Activated CD8-positive, alpha-beta memory T cell treated with anti-CD3 and anti-CD28 coated beads, Interleukin-2, amount 10 ng/mL, durations not matched to agents 7 days and 5 days (primary cell): Measurements from ENCODE around the gene LCORL. TPM values are rescaled to one million over a fixed set of nuclear protein-coding genes. Genes with fewer than 3 reads are reported as not detected.
"Not testable (repeated sequence)": the region's sequence is repeated elsewhere in the genome, so short reads cannot be mapped to it uniquely, and the experiment has no call there.

Experiments used
- ATAC-seq: fragments of 150-1000 bp; cut with Tn5 transposase; one replicate; pipeline ENCODE4 v1.10.0; 2021; ENCODE audit warnings: moderate library complexity
- CTCF ChIA-PET: fragments of 350-600 bp; sonication (Branson Sonifier 250); formaldehyde crosslinking; loops from one replicate; lab custom pipeline; 2021; ENCODE audit warnings: antibody characterized with exemption; lab: Charles Lee
- DNase-seq: peaks from one replicate; pipeline ENCODE4 v3.0.0-alpha.2; 2020
- H3K27ac Mint-ChIP-seq: one replicate; pipeline ENCODE4 v1.8.0; 2021; ENCODE audit warnings: mild to moderate bottlenecking, mixed read lengths
- H3K27me3 Mint-ChIP-seq: one replicate; pipeline ENCODE4 v1.8.0; 2021; ENCODE audit warnings: mixed read lengths
- H3K36me3 Mint-ChIP-seq: one replicate; pipeline ENCODE4 v1.8.0; 2021; ENCODE audit warnings: mild to moderate bottlenecking, mixed read lengths
- H3K4me1 Mint-ChIP-seq: one replicate; pipeline ENCODE4 v1.8.0; 2021; ENCODE audit warnings: mixed read lengths
- H3K4me3 Mint-ChIP-seq: one replicate; pipeline ENCODE4 v1.8.0; 2021; ENCODE audit warnings: mild to moderate bottlenecking, moderate library complexity, mixed read lengths
- H3K9me3 Mint-ChIP-seq: one replicate; pipeline ENCODE4 v1.8.0; 2022; ENCODE audit warnings: low read depth, mixed read lengths
- total RNA-seq, 2 experiments: library from RNA; stranded (reverse); gene quantifications; one replicate each; pipeline ENCODE4 v1.2.3, GENCODE V29; 2021

The LCORL gene
- total RNA-seq, 2 experiments from 2014 or later: 13.8 to 20.9 TPM

- Mint-ChIP-seq H3K27ac (no peak overlapping the region), H3K4me1 (no peaks in the 10 kb centered on the region), H3K9me3 (no peaks in the 10 kb centered on the region), H3K4me3 (no peak overlapping the region), H3K27me3 (peaks cover 23% of the 10 kb centered on the region), H3K36me3 (no peaks in the 10 kb centered on the region)
- no peak for DNase-seq
- no peak for ATAC-seq
- CTCF ChIA-PET: no interaction called here
Measured at GRCh38 chr4:18039113-18039512, 17.6 kb upstream of the LCORL start.

GRCh38 chr4:18036369-18036768, 14.8 kb upstream of the LCORL start:
- DNase-seq, H3K27ac Mint-ChIP-seq, H3K9me3 Mint-ChIP-seq, CTCF ChIA-PET, H3K4me1 Mint-ChIP-seq, H3K36me3 Mint-ChIP-seq, ATAC-seq, H3K4me3 Mint-ChIP-seq: not testable (repeated sequence)
- peaks cover 39% of the 10 kb centered on the region for H3K27me3 Mint-ChIP-seq

DNA sequence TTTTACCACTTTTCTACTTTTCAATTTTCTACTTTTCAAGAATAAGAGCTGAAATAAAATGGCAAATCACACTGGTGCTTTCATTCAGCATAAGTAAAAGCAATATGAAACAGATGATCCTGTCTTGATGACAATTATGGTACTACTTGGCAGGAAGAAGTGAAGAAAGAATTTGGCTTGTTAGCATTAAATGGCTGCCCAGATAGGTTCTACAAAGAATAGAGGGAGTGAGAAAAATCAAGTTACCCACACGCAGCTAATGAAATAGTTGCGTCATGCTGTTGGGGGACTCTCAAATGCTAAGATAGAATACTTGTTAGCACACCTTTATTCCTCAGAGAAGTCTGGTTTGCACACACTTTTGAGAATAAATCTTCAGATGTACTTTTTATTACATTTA, 12.5 kb upstream of the LCORL start:
- Mint-ChIP-seq H3K27me3 (peaks cover 50% of the 10 kb centered on the region), H3K9me3 (no peaks in the 10 kb centered on the region), H3K4me3 (no peak overlapping the region), H3K4me1 (no peaks in the 10 kb centered on the region), H3K36me3 (no peaks in the 10 kb centered on the region), H3K27ac (no peak overlapping the region)
- CTCF ChIA-PET: no interaction called here
- DNase-seq (no peak), ATAC-seq (no peak)

DNA sequence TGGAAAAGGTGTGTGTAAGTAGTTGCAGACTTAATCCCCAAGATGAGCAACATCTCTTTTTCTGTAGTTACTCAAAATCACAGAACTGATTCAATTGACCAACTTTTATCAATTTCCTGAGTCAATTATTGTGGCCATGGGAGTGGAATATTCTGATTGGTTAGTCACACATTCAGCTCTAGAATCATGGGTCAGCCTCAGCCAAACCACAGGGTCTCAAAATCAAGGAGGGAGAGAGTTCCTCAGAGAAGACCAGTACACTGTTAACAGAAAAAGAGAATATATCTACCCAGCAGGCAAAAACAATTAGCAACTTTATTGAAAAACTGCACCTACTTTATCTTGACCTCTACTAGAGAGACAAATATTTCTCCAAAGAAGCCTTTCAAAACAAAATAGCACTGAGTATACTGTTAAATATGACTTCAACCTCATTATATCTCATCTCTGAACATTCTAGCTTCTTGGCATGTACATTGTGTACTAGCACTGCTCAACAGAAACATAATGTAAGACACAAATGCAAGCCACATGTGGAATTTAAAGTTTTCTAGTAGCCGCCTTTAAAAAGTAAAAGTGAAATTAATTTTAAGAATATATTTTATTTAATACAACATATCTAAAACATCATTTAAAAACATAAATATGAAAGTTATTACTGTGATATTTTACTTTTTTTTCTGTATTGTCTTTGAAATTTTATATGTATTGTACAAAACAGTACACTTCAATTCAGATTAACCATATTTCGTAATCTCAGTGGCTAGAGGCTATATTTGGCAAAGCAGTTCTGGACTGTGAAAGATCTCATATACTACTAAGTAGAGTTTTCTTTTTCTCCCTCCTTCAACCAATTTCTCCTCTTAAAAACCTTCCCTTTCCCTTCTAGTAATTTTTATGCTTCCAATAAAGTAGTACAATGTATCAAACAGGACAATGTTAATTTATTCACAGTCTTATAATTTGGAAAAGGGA, 11.8 kb upstream of the LCORL start:
- Mint-ChIP-seq H3K9me3 (no peaks in the 10 kb centered on the region), H3K27me3 (peaks cover 51% of the 10 kb centered on the region), H3K4me1 (no peaks in the 10 kb centered on the region), H3K36me3 (no peaks in the 10 kb centered on the region), H3K4me3 (no peak overlapping the region), H3K27ac (no peak overlapping the region)
- DNase-seq (no peak), ATAC-seq (no peak)
- CTCF ChIA-PET: no interaction called here

DNA sequence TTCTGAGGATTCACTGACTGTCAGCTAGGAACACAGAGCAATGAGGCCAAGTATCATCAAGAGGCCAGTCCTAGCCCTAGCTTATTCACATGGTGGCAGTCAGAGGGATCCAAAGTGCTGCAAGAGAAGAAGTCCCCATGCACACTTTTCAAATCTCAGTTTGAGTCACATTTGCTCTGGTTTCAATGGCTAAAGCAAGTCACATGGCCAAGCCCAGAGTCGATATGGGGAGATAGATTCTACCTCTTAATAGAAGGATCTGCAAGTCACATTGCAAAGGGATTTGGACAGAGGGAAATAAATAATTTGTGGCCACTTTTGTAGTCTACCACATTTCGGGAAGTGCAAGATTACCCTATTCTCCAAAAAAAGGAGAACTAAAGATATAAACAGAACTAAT, 3.7 kb upstream of the LCORL start:
- Mint-ChIP-seq H3K9me3 (no peaks in the 10 kb centered on the region), H3K27me3 (peaks cover 35% of the 10 kb centered on the region), H3K4me1 (peaks cover 10% of the 10 kb centered on the region), H3K36me3 (no peaks in the 10 kb centered on the region), H3K4me3 (no peak overlapping the region), H3K27ac (no peak overlapping the region)
- ATAC-seq (no peak), DNase-seq (no peak)
- CTCF ChIA-PET: no interaction called here

GRCh38 chr4:18022572-18023050, 1.1 kb upstream of the LCORL start:
- Mint-ChIP-seq H3K4me1 (peaks cover 18% of the 10 kb centered on the region), H3K27me3 (peaks cover 26% of the 10 kb centered on the region), H3K4me3 (peak overlapping the region; percentile 78), H3K27ac (peak overlapping the region; percentile 45), H3K9me3 (no peaks in the 10 kb centered on the region), H3K36me3 (no peaks in the 10 kb centered on the region)
- CTCF ChIA-PET: interaction anchor here (1.2 to 1.7 kb wide), 2 partner anchors 17 to 208 kb away, joined by 4 to 5 read pairs; no protein-coding TSS in a partner anchor
- ATAC-seq: no peak
- no peak for DNase-seq

- CTCF ChIA-PET: interaction anchor here (1.7 kb wide), 1 partner anchor 207 kb away, joined by 5 read pairs; no protein-coding TSS in a partner anchor
- no peak for DNase-seq
- no peaks in the 10 kb centered on the region for H3K9me3 Mint-ChIP-seq
- H3K4me3 Mint-ChIP-seq: peak overlapping the region; percentile 78
- H3K4me1 Mint-ChIP-seq: peaks cover 18% of the 10 kb centered on the region
- ATAC-seq: no peak
- H3K27me3 Mint-ChIP-seq: peaks cover 23% of the 10 kb centered on the region
- H3K27ac Mint-ChIP-seq: peak overlapping the region; percentile 80
- peaks cover 3% of the 10 kb centered on the region for H3K36me3 Mint-ChIP-seq
Measured at GRCh38 chr4:18021470-18021719, 160 bp downstream of the LCORL start.

DNA sequence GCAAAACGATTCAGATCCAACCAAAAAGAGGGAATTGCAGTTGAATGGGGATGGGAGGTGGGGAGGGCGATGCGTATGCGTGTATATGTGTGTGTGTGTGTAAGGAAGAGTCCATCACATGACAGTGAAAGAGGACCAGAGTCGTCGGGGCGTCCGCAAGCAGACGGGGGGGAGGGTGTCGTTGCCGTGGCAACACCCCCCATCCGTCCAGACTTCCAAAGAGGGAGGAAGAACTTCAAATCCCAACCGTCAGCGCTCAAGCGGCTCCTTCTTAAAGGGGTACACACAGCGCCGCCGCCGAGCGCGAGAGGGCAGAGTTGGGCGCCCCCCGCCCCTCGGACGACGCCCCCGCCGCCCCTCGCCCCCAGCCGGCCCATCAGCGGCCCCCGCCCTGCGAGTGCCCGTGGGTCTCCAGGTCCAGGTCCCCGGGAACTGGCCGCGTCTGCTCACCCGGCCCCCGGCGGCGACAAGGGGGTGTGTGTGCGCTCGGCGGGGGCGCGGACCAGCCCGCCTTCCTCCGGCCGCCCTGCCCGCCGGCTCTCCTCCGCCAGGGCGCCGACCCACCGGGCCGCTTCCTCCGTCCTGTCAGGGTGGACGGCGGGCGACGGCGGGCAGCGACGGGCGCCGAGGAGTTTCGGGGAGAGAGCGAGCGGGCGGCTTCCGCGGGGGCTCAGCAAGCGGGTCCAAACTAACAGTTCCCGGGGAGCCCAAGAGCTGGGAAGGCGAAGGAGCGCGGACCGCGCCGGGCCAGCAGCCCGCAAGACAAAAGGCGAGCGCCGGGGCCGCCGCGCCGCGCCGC, 685 bp downstream of the LCORL start:
- Mint-ChIP-seq H3K27me3 (peaks cover 23% of the 10 kb centered on the region), H3K36me3 (peaks cover 3% of the 10 kb centered on the region), H3K27ac (peak overlapping the region; percentile 85), H3K4me3 (peak overlapping the region; percentile 92), H3K9me3 (no peaks in the 10 kb centered on the region), H3K4me1 (peaks cover 18% of the 10 kb centered on the region)
- ATAC-seq: peak; percentile 4
- CTCF ChIA-PET: no interaction called here
- peak; percentile 75 for DNase-seq

- no peak for ATAC-seq
- CTCF ChIA-PET: interaction anchor here (1.5 kb wide), 1 partner anchor 164 kb away, joined by 3 read pairs; no protein-coding TSS in a partner anchor
- H3K27ac Mint-ChIP-seq: peak overlapping the region; percentile 85
- peaks cover 21% of the 10 kb centered on the region for H3K27me3 Mint-ChIP-seq
- peak; percentile 51 for DNase-seq
- peaks cover 18% of the 10 kb centered on the region for H3K4me1 Mint-ChIP-seq
- H3K4me3 Mint-ChIP-seq: peak overlapping the region; percentile 92
- peaks cover 3% of the 10 kb centered on the region for H3K36me3 Mint-ChIP-seq
- no peaks in the 10 kb centered on the region for H3K9me3 Mint-ChIP-seq
Measured at GRCh38 chr4:18020145-18020670, 1.3 kb downstream of the LCORL start.

GRCh38 chr4:18014269-18014668, 7.3 kb downstream of the LCORL start:
- H3K36me3 Mint-ChIP-seq: peaks cover 3% of the 10 kb centered on the region
- CTCF ChIA-PET: no interaction called here
- no peaks in the 10 kb centered on the region for H3K4me1 Mint-ChIP-seq
- DNase-seq: no peak
- no peaks in the 10 kb centered on the region for H3K9me3 Mint-ChIP-seq
- no peak overlapping the region for H3K4me3 Mint-ChIP-seq
- peaks cover 3% of the 10 kb centered on the region for H3K27me3 Mint-ChIP-seq
- ATAC-seq: no peak
- H3K27ac Mint-ChIP-seq: no peak overlapping the region

- no peak overlapping the region for H3K4me3 Mint-ChIP-seq
- peaks cover 3% of the 10 kb centered on the region for H3K27me3 Mint-ChIP-seq
- DNase-seq: no peak
- peaks cover 3% of the 10 kb centered on the region for H3K36me3 Mint-ChIP-seq
- no peak overlapping the region for H3K27ac Mint-ChIP-seq
- CTCF ChIA-PET: no interaction called here
- H3K4me1 Mint-ChIP-seq: no peaks in the 10 kb centered on the region
- no peak for ATAC-seq
- no peaks in the 10 kb centered on the region for H3K9me3 Mint-ChIP-seq
Measured at GRCh38 chr4:18012807-18013462, 8.6 kb downstream of the LCORL start.

GRCh38 chr4:18012134-18012806, 9.3 kb downstream of the LCORL start:
- CTCF ChIA-PET: no interaction called here
- ATAC-seq: no peak
- Mint-ChIP-seq H3K27ac (no peak overlapping the region), H3K4me3 (no peak overlapping the region), H3K36me3 (peaks cover 3% of the 10 kb centered on the region), H3K27me3 (peaks cover under 1% of the 10 kb centered on the region), H3K4me1 (no peaks in the 10 kb centered on the region), H3K9me3 (no peaks in the 10 kb centered on the region)
- DNase-seq: no peak
